Measurements from ENCODE around the gene SEMA3E. TPM values are rescaled to one million over a fixed set of nuclear protein-coding genes. Genes with fewer than 3 reads are reported as not detected.

Gene SEMA3E
- total and polyA plus RNA-seq, 10 of the 15 experiments (the other 5 are each of a cell fraction or from before 2014, with no cell fraction given) = 0.08 to 2.0 (median 0.82) TPM

- no peak for DNase-seq (ENCODE audit: low read depth, low spot score)
- ChIA-PET SMC1A (ENCODE audit: uncharacterized antibody, unreplicated experiment) (interaction anchor here (1.0 to 1.6 kb wide), 5 partner anchors 10 to 75 kb away, joined by 3 to 4 read pairs (median 3); no protein-coding TSS in a partner anchor), POLR2A (no interaction called here), CTCF (no interaction called here), RAD21 (ENCODE audit: unreplicated experiment) (interaction anchor here (0.7 to 1.5 kb wide), 2 partner anchors 21 to 42 kb away, joined by 3 to 4 read pairs; no protein-coding TSS in a partner anchor)
- 8% methylated on average over 2 of the region's 2 CpGs for WGBS (ENCODE audit: insufficient coverage, insufficient replicate concordance, low lambda C conversion rate, missing lambda C conversion rate)
- H3K27me3 ChIP-seq (replicated peaks in 1 of 2; ENCODE audit: control insufficient read depth in 2 of 2, insufficient read depth in 2 of 2, low read length in 1 of 2) = no peaks in the 10 kb centered on the region
- H3K4me1 ChIP-seq (ENCODE audit: control insufficient read depth, insufficient read depth, low read length) = no peaks in the 10 kb centered on the region
- ATAC-seq = no peak
- H2AFZ ChIP-seq (ENCODE audit: control insufficient read depth, low read depth, low read length) = no peak overlapping the region
- TF ChIP-seq YBX1 (IDR thresholded peaks at IDR 0.05) = no peak
- TF ChIP-seq NFIC (IDR thresholded peaks at IDR 0.05; ENCODE audit: low read depth, low read length) = no peak
- no peak for TF ChIP-seq ZNF217 (IDR thresholded peaks at IDR 0.05)
- TF ChIP-seq HDAC2 (IDR thresholded peaks at IDR 0.05) = no peak
- TF ChIP-seq MYC (IDR thresholded peaks at IDR 0.05; ENCODE audit: insufficient read depth, insufficient read length, insufficient replicate concordance, low read length, severe bottlenecking) = no peak
- no peak for TF ChIP-seq BCL11A (IDR thresholded peaks at IDR 0.05; ENCODE audit: low read depth, low read length)
- TF ChIP-seq CHD2 (IDR thresholded peaks at IDR 0.05; ENCODE audit: borderline replicate concordance, low read depth, low read length) = no peak
- in situ Hi-C loops (cut with MboI) (no loop called here), intact Hi-C loops (cut with micrococcal nuclease; ENCODE audit: unreplicated experiment) (no loop called here)
- no peak overlapping the region for H3K4me3 ChIP-seq
- H3K27ac ChIP-seq (ENCODE audit: control insufficient read depth, insufficient read depth) = no peak overlapping the region
- FAIRE-seq = no peak
- BruUV-seq (replicated peaks) = no TSS peak
- no peaks in the 10 kb centered on the region for H3K79me2 ChIP-seq (ENCODE audit: control insufficient read depth, insufficient read depth, low read length)
- H3K9ac ChIP-seq (ENCODE audit: control insufficient read depth, insufficient read depth, low read length) = no peak overlapping the region
- no peaks in the 10 kb centered on the region for H4K20me1 ChIP-seq (ENCODE audit: control insufficient read depth, insufficient read depth)
- no peaks in the 10 kb centered on the region for H3K36me3 ChIP-seq (ENCODE audit: control insufficient read depth in 2 of 2, insufficient read depth in 2 of 2, low read length in 1 of 2)
- no peaks in the 10 kb centered on the region for H3K9me3 ChIP-seq (replicated peaks; ENCODE audit: control insufficient read depth, insufficient read depth, low read length)
- no peak overlapping the region for H3K4me2 ChIP-seq (ENCODE audit: control insufficient read depth, insufficient read depth)
Observed at GRCh38 chr7:83466956-83467355, 182.0 kb downstream of the SEMA3E start.

GRCh38 chr7:83466187-83466923 lies 182.6 kb downstream of the SEMA3E start:
- H3K27ac ChIP-seq (ENCODE audit: control insufficient read depth, insufficient read depth) = no peak overlapping the region
- RAD21 ChIA-PET (ENCODE audit: unreplicated experiment) = no interaction called here
- POLR2A ChIA-PET = no interaction called here
- H2AFZ ChIP-seq (ENCODE audit: control insufficient read depth, low read depth, low read length) = no peak overlapping the region
- H3K9ac ChIP-seq (ENCODE audit: control insufficient read depth, insufficient read depth, low read length) = no peak overlapping the region
- 37% methylated on average over 4 of the region's 4 CpGs for WGBS (ENCODE audit: insufficient coverage, insufficient replicate concordance, low lambda C conversion rate, missing lambda C conversion rate)
- ATAC-seq = no peak
- intact Hi-C loops (cut with micrococcal nuclease; ENCODE audit: unreplicated experiment) = no loop called here
- H3K79me2 ChIP-seq (ENCODE audit: control insufficient read depth, insufficient read depth, low read length) = no peaks in the 10 kb centered on the region
- no peak overlapping the region for H3K4me2 ChIP-seq (ENCODE audit: control insufficient read depth, insufficient read depth)
- DNase-seq (ENCODE audit: low read depth, low spot score) = no peak
- no peaks in the 10 kb centered on the region for H3K4me1 ChIP-seq (ENCODE audit: control insufficient read depth, insufficient read depth, low read length)
- H3K9me3 ChIP-seq (replicated peaks; ENCODE audit: control insufficient read depth, insufficient read depth, low read length) = no peaks in the 10 kb centered on the region
- H3K4me3 ChIP-seq = no peak overlapping the region
- in situ Hi-C loops (cut with MboI) = no loop called here
- CTCF ChIA-PET = no interaction called here
- no peaks in the 10 kb centered on the region for H4K20me1 ChIP-seq (ENCODE audit: control insufficient read depth, insufficient read depth)
- SMC1A ChIA-PET (ENCODE audit: uncharacterized antibody, unreplicated experiment) = interaction anchor here (1.4 to 1.6 kb wide), 2 partner anchors 20 to 24 kb away, joined by 3 read pairs; no protein-coding TSS in a partner anchor
- BruUV-seq (replicated peaks) = no TSS peak
- H3K27me3 ChIP-seq (replicated peaks in 1 of 2; ENCODE audit: control insufficient read depth in 2 of 2, insufficient read depth in 2 of 2, low read length in 1 of 2) = no peaks in the 10 kb centered on the region
- no peak for FAIRE-seq
- no peaks in the 10 kb centered on the region for H3K36me3 ChIP-seq (ENCODE audit: control insufficient read depth in 2 of 2, insufficient read depth in 2 of 2, low read length in 1 of 2)
- TF ChIP-seq MLLT1 (IDR thresholded peaks at IDR 0.05) (no peak), SREBF2 (IDR thresholded peaks at IDR 0.05; ENCODE audit: low read length) (no peak), PRDM15 (CRISPR knock-in tag; IDR thresholded peaks at IDR 0.05) (no peak), MYB (IDR thresholded peaks at IDR 0.05; ENCODE audit: borderline replicate concordance, low read depth, low read length) (no peak), HDAC2 (IDR thresholded peaks at IDR 0.05) (no peak)

All from GM12878 (cell line).